ENCODE results near the gene GM2A.

Gene GM2A

DNA sequence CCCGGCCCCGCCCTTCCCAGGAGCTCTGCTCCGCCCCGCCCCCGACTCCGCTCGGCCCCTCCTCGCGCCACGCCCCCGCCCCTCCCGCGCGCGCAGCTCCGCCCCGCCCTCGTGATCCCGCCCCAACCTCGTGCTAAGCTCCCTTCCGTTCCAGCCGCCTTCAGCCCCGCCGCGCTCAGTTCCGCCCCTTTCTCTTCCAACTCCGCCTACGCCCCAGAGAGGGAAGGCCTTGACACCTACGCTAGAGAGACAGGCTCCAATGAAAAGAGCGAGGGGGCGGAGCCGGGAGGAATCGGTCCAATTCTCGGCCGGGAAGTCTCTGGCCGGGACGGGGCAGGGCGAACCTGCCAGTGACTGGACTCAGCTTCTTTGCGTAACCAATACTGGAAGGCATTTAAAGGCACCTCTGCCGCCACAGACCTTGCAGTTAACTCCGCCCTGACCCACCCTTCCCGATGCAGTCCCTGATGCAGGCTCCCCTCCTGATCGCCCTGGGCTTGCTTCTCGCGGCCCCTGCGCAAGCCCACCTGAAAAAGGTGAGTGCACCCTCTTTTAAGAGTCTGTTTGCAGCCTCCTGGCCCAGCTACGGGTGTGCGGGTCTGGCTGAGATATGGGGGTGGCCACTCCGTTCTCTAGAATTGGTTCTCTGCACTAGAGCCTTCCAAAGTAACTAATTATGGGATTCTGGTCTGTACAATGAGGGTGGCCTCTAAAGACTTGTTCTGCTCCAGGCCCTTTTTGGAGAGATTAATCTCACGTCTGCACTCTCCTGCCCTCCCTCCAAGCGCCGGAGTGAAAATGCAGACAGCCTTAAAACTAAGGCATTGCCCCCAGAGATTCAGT, at the start of gene GM2A:
Gene GM2A (plus strand): TSS at position 424 of the 843 bp plus-strand sequence. CDS start 32 bp downstream, at position 456.
- DNase-seq: peak; percentile 99

DNA sequence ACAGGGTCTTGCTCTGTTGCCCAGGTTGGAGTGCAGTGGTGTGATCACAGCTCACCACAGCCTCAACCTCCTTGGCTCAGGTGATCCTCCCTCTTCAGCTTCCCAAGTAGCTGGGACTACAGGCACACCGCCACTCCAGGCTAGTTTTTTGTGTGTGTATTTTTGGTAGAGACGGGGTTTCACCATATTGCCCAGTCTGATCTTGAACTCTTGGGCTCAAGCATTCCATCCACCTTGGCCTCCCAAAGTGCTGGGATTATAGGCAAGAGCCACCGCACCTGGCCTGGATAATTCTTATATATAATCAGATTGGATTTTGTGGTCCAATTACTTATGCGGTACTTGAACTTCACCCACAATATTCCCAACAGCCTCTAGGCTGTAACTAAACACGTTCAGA, 48.9 kb upstream of the GM2A start:
- DNase-seq: no peak

DNA sequence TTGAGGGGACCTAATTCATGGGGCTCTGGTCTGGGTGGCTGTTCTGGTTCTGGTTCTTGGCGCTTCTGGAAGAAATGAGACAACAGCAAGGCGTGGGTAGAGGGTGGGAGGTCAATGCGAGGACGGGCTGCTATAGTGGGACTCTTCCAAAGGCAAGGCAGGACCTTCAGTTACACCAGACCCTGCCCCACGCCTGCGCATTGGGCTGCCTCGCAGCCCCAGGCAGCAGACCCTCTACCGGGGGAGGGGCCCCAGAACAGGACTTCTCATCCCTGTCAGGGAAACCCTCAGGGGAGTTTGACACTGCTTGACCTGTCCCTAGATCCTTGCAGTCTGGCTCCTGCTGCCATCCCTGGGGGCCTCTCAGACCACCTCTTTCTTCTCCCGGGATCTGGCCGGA, 47.6 kb upstream of the GM2A start:
- DNase-seq: no peak

DNA sequence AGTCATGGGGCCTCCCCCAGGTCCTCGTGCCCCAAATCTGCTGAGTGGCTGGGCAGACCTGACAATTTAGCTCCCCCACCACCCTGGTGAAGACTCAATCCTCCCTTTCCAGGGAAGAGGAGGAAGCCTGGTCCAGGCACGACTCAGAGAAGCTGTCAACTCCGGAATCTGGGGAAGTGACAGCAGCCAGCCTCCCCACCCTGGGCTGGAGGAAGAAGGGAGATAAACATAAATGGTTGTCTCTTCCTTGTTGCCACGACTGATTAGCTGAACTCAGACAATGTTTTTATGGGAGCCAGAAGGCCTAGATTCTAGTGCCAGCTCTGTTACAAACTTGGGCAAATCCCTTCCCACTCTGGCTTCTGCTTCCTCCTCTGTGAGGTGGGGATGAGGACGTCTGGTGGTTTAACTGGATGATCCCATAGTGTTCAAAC, 44.5 kb upstream of the GM2A start:
- DNase-seq: no peak

DNA sequence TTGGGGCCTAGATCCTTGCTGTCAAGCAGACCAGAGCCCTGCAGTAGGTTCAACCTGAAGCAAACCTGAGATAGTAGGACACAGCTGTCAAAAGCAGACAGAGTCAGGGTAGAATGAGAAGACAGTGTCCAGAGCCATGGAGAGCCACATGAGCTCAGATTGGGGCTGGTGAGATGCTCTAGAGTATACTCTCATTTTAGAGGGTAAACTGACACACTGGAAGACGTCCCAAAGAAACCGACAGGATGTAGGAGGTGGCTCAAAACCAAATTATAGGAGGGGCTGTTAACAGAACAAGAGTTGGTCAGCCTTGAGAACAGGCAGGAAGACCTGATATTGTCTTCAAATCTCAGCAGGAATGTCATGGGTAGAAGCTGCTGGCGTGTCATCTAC, 40.6 kb upstream of the GM2A start:
- no peak for DNase-seq

DNA sequence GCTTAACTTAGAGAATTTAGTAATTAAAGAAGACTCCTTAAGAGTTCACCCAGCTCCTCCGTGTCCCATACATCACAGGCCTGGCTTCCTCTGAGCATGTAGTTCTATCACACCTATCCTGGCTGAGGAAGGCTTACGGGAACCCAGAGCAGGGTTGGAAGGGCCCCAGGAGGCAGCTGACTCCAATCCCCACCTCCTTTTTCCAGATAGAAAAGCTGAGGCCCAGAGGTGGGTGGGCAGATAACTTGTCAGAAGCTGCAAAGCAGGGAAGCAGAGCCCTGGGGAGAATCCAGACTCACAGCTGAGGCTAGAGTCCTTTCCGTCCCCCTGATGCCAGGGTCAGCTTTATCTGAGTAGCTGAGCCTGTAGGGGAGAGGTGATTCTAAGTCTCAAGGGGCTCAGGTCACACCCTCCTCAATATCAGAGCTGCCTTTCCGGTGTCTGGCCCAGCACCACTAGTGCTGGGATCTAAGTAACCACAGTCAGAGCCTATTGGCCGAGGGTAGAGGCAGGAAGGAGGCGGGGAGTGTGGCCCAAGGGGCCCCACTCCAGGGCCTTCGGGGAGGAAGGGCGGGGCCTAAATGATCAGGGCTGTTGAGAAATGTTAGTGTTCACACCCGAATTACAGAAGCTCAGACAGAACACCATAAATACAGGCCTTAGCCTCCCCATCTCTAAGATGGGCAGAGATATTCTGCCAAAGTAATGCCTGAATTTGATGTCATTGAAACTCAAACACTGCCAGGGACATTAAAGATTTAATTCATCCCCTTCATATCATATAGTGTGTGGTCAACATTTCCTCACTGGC, 39.0 kb upstream of the GM2A start:
- DNase-seq: peak; percentile 93

DNA sequence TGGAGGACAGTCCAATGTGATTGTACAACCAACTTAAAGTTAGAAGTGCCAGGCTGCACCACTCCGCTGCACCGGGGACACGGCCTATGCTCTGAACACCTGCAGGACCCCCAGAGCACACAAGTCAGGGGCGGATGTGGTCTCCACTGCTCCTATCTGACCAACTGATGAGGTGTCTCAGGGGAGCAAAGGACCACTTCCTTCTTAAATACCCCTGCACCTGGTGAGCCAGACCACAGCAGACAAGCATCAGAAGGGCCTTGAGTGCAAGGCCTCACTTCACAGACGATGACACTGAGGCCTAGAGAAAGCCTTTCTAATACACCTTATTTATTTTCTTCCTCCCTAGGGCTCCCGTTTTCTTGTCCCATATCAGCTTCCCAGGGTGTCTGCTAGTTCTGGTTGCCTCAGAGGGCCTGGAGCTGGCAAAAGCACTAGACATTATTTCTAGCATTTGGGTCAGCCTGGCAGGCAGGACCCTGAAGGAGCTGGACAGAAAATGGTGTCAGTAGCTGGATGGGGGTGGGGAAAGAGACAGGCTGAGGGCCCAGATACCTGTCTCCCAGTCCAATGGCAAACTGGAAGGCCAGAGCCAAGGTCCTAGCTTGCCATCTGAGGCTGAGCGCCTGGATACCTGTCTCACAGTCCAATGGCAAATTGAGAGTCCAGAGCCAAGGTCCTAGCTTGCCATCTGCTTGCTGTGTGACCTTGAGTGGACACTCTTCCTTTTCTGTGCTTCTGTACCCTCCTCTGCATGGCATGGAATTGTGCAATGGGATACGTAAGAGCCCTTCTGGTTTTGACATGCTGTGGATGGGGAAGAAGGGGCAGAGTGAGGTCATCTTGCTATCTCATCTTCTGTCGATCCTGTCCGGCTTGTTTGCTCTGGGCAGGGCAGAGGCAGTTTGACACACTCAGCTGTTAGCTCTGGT, 38.1 kb upstream of the GM2A start:
- peak; percentile 87 for DNase-seq

DNA sequence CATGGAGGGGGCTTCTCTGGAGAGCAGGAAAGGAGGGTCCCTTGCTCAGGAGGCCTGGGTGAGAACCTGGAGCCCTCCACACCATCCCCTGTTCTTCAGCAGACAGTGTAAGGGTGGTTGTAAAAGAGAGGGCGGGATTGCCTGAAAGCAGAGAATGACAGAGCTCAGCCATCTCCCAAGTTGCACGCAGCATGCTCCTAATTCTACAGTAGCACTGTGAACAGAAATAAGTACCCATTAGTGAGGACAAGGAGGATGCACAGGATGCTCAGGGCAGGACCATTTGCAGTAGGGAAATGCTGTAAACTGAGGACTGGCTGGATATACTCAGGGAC, 37.5 kb upstream of the GM2A start:
- DNase-seq: no peak

DNA sequence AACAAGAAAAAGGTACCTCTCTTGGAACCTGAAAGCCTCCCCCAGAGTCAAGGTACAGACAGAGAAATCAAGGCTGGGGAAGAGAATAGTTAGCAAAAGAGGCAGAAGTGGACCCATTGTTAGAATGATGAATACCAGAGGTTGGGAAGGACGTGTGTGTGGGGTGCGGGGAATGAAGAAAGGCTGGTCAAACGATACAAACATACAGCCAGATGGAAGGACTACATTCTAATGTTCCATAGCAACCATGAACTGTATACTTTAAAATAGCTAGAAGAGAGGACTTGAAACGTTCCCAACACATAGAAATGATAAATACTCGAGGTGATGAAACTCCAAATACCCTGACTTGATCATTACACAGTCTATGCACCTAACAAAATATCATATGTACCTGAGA, 36.2 kb upstream of the GM2A start:
- DNase-seq: no peak

DNA sequence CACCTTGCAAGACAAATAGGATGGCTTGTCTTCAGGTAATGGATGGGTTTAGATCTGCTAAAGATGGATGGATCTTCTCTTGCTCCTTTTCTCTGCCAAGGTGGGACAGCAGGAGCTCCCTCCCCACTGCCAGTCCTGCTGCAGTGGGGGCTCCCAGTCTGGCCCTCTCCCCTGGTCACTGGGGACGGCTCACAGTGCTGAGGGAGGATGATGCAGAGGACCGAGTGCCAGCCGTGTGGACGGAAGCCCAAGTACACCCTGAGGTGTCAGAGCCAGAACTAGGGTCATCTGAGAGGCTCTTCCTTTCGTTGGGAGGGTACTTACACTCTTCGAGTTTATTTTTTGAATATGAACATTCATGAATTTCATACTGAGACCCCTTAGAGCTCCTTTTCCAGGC, 34.8 kb upstream of the GM2A start:
- DNase-seq: no peak

DNA sequence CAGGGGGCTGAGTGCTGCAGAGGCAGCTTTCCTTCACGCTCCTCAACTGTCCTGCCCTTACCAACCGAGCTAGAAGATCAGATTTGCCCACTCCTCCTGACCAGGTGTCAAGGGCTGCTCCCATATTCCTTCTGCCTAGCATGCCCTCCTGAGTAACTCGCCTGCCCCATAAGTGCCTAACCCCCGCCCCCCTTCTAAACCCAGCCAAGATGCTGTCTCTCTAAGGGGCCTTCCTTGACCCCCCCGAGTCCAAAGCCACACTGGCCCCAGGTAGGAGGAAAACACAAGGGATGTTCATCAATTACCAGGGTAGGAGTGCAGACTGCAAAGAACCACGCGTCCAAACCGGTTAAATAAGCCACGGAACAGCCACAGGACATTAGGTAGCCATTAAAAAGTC, 33.8 kb upstream of the GM2A start:
- no peak for DNase-seq

DNA sequence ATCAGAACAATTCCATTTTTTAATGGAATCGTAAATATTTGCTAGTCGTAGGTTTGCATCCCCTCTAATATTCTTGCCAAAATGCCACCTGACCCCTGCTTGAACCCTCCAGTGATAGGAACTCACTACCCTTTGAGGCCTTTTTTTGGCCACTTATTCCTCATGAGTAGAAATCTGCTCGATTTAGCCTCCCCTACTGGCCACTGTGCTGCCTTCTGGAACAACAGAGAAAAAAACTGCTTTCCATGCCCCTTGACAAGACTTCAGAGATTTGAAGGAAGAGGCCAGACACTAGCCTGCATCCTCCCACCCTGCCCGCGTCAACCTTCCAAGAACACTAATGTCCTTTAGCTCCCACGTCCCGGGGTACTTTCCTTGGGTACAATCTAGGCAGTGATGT, 33.2 kb upstream of the GM2A start:
- no peak for DNase-seq

DNA sequence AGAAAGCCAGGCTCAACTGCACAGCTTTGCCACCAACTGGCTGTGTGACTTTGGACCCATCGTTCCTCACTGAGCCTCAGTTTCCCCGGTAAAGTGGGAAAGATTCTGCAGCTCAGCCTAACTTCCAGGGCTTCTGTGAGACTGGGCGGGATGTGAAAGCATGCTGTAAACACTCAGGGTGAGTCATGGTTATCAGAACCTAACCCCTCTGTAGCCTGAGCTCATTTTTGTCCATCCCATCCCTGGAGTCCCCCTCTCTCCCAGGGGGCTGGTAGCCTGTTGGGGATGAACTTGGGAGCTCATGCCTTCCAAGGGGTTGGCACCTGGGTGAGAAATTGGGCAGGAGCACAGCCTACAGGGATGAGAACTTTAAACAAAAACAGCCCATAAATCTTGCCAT, 31.4 kb upstream of the GM2A start:
- DNase-seq: no peak

DNA sequence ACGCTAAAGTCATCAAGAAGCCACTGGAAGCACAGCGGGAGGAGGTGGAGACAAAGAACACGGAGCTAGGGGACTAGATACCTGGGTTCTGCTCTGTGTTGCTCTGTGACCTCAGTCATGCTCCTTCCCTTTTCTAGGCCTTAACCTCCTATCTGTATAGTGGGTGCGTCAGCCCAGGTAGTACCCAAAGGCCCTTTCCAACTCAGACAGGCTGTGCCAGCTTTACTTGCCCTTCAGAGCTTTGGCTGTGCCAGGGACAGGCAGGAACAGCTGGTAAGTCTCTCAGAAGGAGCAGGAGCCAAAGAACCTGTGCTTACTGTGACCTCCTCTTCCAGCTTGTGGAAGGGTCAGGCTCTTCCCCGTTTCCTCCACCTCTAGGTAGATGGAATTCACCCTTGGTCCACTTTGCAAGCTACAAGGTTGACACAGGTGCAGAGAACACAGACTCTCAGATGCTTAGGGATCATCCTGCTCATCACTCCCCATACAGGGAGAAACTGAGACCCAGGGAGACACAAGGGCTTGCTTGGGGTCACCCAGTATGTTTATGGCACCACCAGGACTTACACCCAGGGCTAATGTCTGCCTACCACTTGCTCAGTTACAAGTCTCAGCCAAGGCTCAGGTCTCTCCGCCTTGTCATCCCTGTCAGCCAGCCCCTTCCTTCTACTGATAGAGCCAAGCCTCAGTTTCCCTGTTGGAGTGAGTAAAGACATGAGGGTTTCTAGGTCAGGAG, 30.8 kb upstream of the GM2A start:
- no peak for DNase-seq

DNA sequence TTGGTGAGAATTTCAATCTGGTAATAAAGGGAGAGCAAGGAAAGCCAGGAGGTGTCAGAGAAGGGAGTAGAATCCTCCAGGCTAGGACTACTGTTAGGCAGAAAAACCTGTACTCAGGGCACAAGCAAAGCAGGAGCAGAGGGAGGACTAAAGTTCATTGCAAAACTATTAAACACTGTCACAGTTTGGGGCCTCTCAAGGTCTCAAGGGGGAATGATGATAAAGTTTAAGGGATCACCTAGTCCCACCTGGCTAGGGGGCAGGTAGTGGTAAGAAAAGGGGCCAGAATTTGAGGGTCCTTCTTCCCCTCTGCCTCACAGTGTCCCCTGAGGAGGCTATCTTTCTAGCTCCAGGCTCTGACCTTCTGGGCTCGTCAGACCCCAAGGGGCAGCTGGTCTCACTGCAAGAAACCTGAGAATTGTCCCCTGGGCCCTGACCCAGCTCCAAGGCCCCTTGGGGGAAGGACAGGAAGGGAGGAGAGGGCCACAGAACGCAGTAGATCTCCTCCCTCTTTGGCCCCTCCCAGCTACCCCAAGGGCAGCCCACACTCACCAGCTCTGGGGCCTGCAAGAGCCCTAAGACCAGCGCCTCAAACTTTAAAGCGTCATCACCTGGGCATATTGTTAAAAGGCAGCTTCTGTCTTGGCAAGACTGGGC, 30.1 kb upstream of the GM2A start:
- peak; percentile 72 for DNase-seq

DNA sequence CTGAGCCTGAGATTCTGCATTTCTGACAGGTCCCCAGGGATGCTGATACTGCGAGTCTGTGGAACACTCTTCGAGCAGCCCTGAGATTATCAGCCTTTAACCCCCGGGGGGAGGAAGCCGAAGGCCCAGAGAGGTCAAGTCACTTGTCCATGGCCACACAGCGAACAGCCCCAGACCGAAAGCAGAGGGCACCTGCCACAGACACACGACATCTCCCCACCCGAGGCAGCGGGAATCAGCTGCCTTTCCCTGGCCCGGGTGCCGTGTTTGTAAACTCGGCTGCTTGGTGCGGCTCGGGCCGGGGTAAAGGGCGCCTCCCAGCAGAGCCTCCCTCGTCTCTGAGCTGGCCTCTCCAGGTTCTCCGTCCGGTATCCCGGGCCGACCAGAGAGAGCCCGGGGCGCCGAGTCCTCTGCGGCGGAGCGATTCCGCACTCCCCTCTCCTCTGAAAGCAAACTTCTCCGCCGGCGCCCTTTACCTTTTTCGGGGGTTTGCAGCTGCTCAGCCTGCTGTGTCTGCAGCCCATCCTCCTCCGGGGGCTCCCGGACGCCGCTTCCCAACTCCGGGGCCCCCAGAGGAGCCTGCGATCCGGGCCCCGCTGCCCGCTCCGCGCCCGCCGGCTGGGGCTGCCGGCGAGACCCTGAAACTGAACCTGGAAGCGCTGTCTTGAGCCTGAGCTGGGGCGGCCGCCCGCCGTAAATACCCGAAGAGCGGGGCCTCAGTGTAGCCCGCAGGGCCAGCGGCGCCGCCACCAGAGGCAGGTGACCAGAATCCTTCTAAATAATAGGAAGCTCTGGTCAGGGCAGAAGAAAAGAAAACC, 29.3 kb upstream of the GM2A start, which contains the start of gene CCDC69:
Gene CCDC69 (minus strand): TSS at position 646 of the 818 bp plus-strand sequence. CDS start 122 bp downstream, at position 524.
- peak; percentile 56 for DNase-seq

DNA sequence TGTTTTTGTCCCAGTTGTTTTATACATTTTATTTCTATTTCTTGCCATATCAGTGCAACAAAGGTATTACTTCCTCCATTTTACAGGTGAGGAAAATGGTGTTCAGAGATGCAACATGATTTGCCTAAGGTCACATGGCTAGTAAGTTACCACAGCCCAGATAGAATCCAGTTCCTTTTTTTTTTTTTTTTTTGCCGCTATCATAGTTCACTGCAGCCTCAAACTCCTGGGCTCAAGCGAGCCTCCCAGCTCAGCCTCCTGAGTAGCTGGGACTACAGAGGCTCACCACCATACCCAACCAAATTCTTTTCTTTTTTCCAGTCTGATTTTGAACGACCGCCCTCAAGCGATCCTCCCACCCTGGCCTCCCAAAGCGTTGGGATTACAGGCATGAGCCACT, 28.6 kb upstream of the GM2A start:
- no peak for DNase-seq

DNA sequence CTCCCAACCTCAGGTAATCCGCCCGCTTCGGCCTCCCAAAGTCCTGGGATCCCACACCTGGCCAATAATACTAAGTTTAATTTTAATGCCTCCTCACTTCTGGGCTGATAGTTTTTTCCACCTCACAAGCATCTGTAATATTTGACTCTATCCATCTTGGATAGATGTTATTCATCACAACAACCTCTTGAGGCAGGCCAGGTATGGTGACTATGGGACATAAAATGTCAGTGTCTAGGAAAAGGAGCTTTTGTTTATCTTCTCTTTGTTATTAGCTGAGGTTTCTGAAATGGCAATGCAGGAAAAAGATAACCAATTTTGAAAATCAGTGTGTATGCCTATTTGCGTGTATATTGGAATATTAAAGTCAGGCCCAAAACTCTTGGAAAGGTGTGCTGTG, 27.9 kb upstream of the GM2A start:
- DNase-seq: no peak

DNA sequence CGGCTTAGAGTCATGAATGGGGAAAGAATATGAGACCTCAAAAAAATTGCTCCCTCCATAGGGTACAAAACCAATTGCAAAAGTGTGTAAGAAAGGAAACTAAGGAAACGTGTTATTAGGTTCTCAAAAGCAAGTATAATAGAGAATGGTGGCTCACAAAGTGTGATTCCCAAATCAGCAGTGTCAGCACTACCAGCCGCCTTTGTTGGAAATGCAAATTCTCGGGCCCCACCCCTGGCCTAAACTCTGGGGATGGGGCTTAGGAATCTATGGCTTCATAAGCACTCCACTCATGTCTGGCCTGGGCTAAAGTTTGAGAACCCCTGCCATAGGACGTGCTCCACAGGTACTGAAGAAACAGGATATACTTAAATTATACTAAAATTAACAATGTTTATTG, 27.5 kb upstream of the GM2A start:
- DNase-seq: no peak

DNA sequence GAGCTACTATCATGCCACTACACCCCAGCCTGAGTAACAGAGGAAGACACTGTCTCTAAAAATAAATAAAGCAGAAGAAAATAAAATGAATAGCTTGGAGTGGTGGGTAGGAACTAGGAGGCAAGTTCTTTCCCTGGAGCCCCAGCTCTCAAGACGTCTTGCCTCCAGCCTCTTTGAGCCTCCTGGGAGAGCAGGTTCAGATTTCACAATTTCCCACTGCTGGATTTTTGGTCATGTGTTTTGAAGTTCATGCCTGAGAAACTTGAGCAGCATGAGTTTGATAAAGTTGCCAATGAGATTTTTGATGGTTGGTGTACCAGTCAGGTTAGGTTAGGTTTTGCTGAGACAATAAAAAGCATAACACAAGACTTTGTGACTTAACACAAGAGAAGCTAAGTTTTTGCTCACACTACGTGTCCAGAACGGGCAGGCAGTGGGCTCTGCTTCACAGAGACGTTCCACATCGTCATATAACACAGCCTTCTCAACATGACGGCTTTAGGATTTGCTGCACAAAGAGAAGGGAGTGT, 25.0 kb upstream of the GM2A start:
- DNase-seq: no peak

DNA sequence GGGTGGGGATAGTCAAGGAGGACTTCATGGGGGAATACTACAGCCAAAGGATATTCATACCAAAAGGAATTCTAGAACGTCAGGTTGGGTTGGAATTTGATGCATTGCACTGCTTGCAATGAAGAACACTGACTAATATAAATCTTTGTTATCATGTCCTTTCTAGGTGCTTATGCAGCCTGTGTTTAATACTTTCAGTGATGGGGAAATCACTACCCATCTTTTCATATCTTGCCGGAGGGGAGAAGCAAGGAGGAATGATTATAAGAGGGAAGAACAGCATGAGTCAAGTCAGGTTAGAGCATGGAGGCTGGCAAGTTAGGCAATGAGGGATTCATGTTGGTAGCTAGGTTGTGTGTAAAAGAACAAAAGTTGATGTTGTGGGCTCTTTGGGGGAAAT, 24.0 kb upstream of the GM2A start:
- DNase-seq: no peak
